Neural cell (in vitro differentiated cells): ENCODE data around the gene GINS2. TPM values are rescaled to one million over a fixed set of nuclear protein-coding genes. Genes with fewer than 3 reads are reported as not detected.

Experiments
- H2AFZ ChIP-seq: fragments of 200-600, 300-800 bp; sonication (generic), shearing (Covaris generic); 2 replicates; pipeline ENCODE4 v1.6.0; 2014; ENCODE audit warnings: low read depth, mild to moderate bottlenecking, antibody characterized with exemption, low read length, moderate library complexity
- H3F3A ChIP-seq: fragments of 200-600 bp; shearing (Covaris generic); 2 replicates; pipeline ENCODE4 v1.6.1; 2016; ENCODE audit warnings: mild to moderate bottlenecking, moderate library complexity, mixed read lengths, antibody characterized with exemption, low read length; ENCODE audit not compliant: insufficient read depth, poor library complexity, severe bottlenecking
- H3K27ac ChIP-seq: fragments of 200-600, 300-800 bp; sonication (generic), shearing (Covaris generic); 2 replicates; pipeline ENCODE4 v1.5.1; 2014; ENCODE audit warnings: mild to moderate bottlenecking, low read length, moderate library complexity
- H3K27me3 ChIP-seq: fragments of 300-800, 200-600 bp; sonication (generic), shearing (Covaris generic); 2 replicates; pipeline ENCODE4 v1.6.0; 2014; ENCODE audit warnings: mild to moderate bottlenecking, low read depth, low read length, moderate library complexity; ENCODE audit not compliant: insufficient read depth
- H3K36me3 ChIP-seq: fragments of 300-800, 200-600 bp; sonication (generic), shearing (Covaris generic); 2 replicates; pipeline ENCODE4 v1.5.1; 2014; ENCODE audit warnings: mild to moderate bottlenecking, antibody characterized with exemption, low read length, moderate library complexity; ENCODE audit not compliant: insufficient read depth
- H3K4me2 ChIP-seq: fragments of 300-800, 200-600 bp; sonication (generic), shearing (Covaris generic); 2 replicates; pipeline ENCODE4 v1.6.0; 2014; ENCODE audit warnings: mild to moderate bottlenecking, low read length
- H3K4me3 ChIP-seq: fragments of 300-800, 200-600 bp; sonication (generic), shearing (Covaris generic); 2 replicates; pipeline ENCODE4 v1.5.1; 2014; ENCODE audit warnings: mild to moderate bottlenecking, low read length, moderate library complexity
- H3K79me2 ChIP-seq: fragments of 200-600 bp; shearing (Covaris generic); replicated peaks from 2 replicates; pipeline ENCODE4 v1.6.0; 2014; ENCODE audit warnings: mild to moderate bottlenecking, low read length, moderate library complexity; ENCODE audit not compliant: insufficient read depth
- H3K9ac ChIP-seq: fragments of 300-800, 200-600 bp; sonication (generic), shearing (Covaris generic); 2 replicates; pipeline ENCODE4 v1.6.1; 2016; ENCODE audit warnings: mild to moderate bottlenecking, low read length, mixed read lengths
- H3K9me2 ChIP-seq: fragments of 200-600 bp; shearing (Covaris generic); 2 replicates; pipeline ENCODE4 v1.6.1; 2016; ENCODE audit warnings: mild to moderate bottlenecking, low read length, mixed read lengths; ENCODE audit not compliant: insufficient read depth
- H3K9me3 ChIP-seq: fragments of 200-600, 300-800 bp; sonication (generic), shearing (Covaris generic); 2 replicates; pipeline ENCODE4 v1.6.1; 2016; ENCODE audit warnings: mild to moderate bottlenecking, mixed run types, low read length, moderate library complexity, mixed read lengths
- H4K20me1 ChIP-seq: fragments of 200-600 bp; shearing (Covaris generic); 2 replicates; pipeline ENCODE4 v1.6.1; 2016; ENCODE audit warnings: mild to moderate bottlenecking, mixed run types; ENCODE audit not compliant: insufficient read depth
- EP300 ChIP-seq: fragments of 450-650 bp; conservative IDR thresholded peaks from 2 replicates; pipeline ENCODE4 v1.6.1; 2014; ENCODE audit warnings: antibody characterized with exemption, mild to moderate bottlenecking, moderate library complexity; ENCODE audit not compliant: poor library complexity, severe bottlenecking
- EZH2 ChIP-seq: fragments of 200-600, 300-800 bp; shearing (Covaris generic), sonication (generic); IDR thresholded peaks from 2 replicates; pipeline ENCODE4 v1.6.1; 2014; ENCODE audit warnings: antibody characterized with exemption, low read length, borderline replicate concordance, mild to moderate bottlenecking; ENCODE audit not compliant: insufficient read depth, poor library complexity, severe bottlenecking
- MXI1 ChIP-seq: fragments of 450-650 bp; conservative IDR thresholded peaks from 2 replicates; pipeline ENCODE4 v1.6.1; 2014; ENCODE audit warnings: antibody characterized with exemption, mild to moderate bottlenecking; ENCODE audit not compliant: poor library complexity, severe bottlenecking
- POLR2AphosphoS5 ChIP-seq: IDR thresholded peaks from 2 replicates; pipeline ENCODE4 v1.6.1; 2012
- RAD21 ChIP-seq: fragments of 450-650 bp; conservative IDR thresholded peaks from 2 replicates; pipeline ENCODE4 v1.6.1; 2014; ENCODE audit warnings: antibody characterized with exemption, mild to moderate bottlenecking, moderate library complexity
- SMC3 ChIP-seq: fragments of 450-650 bp; conservative IDR thresholded peaks from 2 replicates; pipeline ENCODE4 v1.6.1; 2014; ENCODE audit warnings: antibody characterized with exemption, mild to moderate bottlenecking, moderate library complexity; ENCODE audit not compliant: poor library complexity
- TAF1 ChIP-seq: IDR thresholded peaks from 2 replicates; pipeline ENCODE4 v1.6.1; 2012; ENCODE audit warnings: low read depth
- polyA plus RNA-seq: library from polyadenylated mRNA; depleted of rRNA; stranded (reverse); fragments of >200 nt; gene quantifications from 2 replicates; pipeline ENCODE4 v1.2.3, GENCODE V29; 2014
- TF ChIP-seq, protein P1 (sequence below): IDR thresholded peaks from 2 replicates; pipeline ENCODE4 v1.6.1; 2012; ENCODE audit warnings: borderline replicate concordance
- TF ChIP-seq, protein P2 (sequence below): fragments of 450-650 bp; IDR thresholded peaks from 2 replicates; pipeline ENCODE4 v1.5.1; 2014; ENCODE audit warnings: antibody characterized with exemption, mild to moderate bottlenecking, moderate library complexity; ENCODE audit not compliant: poor library complexity, severe bottlenecking

GINS2 gene
- polyA plus RNA-seq, 1 donor from 2014 or later = 9.2 TPM

DNA sequence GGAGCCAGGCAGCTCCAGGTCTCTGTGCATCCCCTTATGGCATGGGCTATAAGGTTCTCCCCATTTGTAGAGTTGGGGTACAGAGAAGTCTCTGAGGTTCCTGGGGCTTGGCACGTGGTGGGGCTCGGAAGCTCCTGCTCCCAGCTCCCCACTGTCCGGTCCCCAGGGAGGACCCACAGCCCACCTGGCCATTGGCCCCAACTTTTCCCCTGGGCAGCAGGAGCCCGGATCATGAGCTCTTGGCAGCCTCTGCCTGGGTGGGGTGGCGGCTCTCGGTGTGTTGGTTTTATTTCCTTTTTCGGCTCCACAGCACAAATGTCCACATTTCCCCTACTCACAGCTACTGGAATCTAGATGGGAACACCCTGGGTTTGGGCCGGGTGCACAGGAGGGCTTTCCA lies 45.1 kb downstream of the GINS2 start:
- Histone ChIP-seq H2AFZ (no peak overlapping the region), H3K79me2 (peaks cover 10% of the 10 kb centered on the region), H3K27me3 (no peaks in the 10 kb centered on the region), H3K9me2 (no peaks in the 10 kb centered on the region), H3K27ac (no peak overlapping the region), H3K4me2 (no peak overlapping the region), H3F3A (no peaks in the 10 kb centered on the region), H4K20me1 (peaks cover 4% of the 10 kb centered on the region), H3K4me3 (no peak overlapping the region), H3K9ac (no peak overlapping the region), H3K36me3 (no peaks in the 10 kb centered on the region), H3K9me3 (no peaks in the 10 kb centered on the region)
- TF ChIP-seq POLR2AphosphoS5 = no peak
- no peak for TF ChIP-seq TAF1
- TF ChIP-seq EP300 = no peak
- TF ChIP-seq, protein P1, sequence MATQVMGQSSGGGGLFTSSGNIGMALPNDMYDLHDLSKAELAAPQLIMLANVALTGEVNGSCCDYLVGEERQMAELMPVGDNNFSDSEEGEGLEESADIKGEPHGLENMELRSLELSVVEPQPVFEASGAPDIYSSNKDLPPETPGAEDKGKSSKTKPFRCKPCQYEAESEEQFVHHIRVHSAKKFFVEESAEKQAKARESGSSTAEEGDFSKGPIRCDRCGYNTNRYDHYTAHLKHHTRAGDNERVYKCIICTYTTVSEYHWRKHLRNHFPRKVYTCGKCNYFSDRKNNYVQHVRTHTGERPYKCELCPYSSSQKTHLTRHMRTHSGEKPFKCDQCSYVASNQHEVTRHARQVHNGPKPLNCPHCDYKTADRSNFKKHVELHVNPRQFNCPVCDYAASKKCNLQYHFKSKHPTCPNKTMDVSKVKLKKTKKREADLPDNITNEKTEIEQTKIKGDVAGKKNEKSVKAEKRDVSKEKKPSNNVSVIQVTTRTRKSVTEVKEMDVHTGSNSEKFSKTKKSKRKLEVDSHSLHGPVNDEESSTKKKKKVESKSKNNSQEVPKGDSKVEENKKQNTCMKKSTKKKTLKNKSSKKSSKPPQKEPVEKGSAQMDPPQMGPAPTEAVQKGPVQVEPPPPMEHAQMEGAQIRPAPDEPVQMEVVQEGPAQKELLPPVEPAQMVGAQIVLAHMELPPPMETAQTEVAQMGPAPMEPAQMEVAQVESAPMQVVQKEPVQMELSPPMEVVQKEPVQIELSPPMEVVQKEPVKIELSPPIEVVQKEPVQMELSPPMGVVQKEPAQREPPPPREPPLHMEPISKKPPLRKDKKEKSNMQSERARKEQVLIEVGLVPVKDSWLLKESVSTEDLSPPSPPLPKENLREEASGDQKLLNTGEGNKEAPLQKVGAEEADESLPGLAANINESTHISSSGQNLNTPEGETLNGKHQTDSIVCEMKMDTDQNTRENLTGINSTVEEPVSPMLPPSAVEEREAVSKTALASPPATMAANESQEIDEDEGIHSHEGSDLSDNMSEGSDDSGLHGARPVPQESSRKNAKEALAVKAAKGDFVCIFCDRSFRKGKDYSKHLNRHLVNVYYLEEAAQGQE = no peak
- TF ChIP-seq EZH2 = no peak
- TF ChIP-seq RAD21 = no peak
- TF ChIP-seq, protein P2, sequence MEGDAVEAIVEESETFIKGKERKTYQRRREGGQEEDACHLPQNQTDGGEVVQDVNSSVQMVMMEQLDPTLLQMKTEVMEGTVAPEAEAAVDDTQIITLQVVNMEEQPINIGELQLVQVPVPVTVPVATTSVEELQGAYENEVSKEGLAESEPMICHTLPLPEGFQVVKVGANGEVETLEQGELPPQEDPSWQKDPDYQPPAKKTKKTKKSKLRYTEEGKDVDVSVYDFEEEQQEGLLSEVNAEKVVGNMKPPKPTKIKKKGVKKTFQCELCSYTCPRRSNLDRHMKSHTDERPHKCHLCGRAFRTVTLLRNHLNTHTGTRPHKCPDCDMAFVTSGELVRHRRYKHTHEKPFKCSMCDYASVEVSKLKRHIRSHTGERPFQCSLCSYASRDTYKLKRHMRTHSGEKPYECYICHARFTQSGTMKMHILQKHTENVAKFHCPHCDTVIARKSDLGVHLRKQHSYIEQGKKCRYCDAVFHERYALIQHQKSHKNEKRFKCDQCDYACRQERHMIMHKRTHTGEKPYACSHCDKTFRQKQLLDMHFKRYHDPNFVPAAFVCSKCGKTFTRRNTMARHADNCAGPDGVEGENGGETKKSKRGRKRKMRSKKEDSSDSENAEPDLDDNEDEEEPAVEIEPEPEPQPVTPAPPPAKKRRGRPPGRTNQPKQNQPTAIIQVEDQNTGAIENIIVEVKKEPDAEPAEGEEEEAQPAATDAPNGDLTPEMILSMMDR = no peak
- TF ChIP-seq MXI1 = no peak
- no peak for TF ChIP-seq SMC3

DNA sequence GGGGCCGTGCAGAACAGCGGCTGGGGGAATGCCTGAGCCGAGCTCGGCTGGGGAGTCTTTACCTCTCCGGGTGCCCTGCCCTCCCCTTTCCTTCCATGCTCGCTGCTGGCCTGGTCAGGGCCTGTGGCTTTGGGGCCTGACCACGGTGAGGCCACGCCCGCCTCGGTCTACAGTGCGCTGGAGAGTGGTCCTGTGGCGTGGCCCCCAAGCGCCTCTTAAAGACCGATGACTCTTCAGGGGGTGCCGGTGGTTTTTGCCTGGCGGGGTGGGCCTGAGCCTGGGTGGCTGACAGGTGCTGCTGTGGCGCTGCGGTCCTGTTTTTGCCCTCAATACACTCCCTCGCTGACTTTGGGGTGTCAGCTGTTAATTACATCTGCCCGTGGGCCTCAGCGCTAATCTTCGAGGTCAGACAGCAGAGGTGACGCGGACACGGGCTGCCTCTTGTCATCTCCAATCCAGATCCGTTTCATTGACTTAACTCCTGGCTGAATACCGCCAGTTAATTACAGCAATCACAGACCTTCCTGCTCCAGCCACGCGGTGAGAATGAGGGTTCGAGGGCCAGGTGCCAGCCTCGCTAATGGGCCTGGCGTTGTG lies 45.9 kb downstream of the GINS2 start:
- no peak overlapping the region for H3K27ac ChIP-seq
- peaks cover 4% of the 10 kb centered on the region for H4K20me1 ChIP-seq
- H3K9ac ChIP-seq = no peak overlapping the region
- no peak overlapping the region for H2AFZ ChIP-seq
- no peak overlapping the region for H3K4me3 ChIP-seq
- no peaks in the 10 kb centered on the region for H3K27me3 ChIP-seq
- TF ChIP-seq, protein P1 = no peak
- TF ChIP-seq, protein P2 = no peak
- TF ChIP-seq EP300 (no peak), SMC3 (no peak), TAF1 (no peak), RAD21 (no peak), EZH2 (no peak), MXI1 (no peak), POLR2AphosphoS5 (no peak)
- no peaks in the 10 kb centered on the region for H3K36me3 ChIP-seq
- no peaks in the 10 kb centered on the region for H3F3A ChIP-seq
- no peaks in the 10 kb centered on the region for H3K9me3 ChIP-seq
- no peaks in the 10 kb centered on the region for H3K9me2 ChIP-seq
- H3K79me2 ChIP-seq = peaks cover 13% of the 10 kb centered on the region
- H3K4me2 ChIP-seq = no peak overlapping the region
